Activated CD4-positive, alpha-beta memory T cell treated with anti-CD3 and anti-CD28 coated beads, Interleukin-2, amount 10 ng/mL, durations not matched to agents 7 days and 5 days (primary cell): ENCODE data around the gene CHAT. TPM values are rescaled to one million over a fixed set of nuclear protein-coding genes. Genes with fewer than 3 reads are reported as not detected.

ENCODE experiments used
- CTCF ChIA-PET: fragments of 350-600 bp; sonication (Branson Sonifier 250); formaldehyde crosslinking; loops from one replicate; lab custom pipeline; 2021; ENCODE audit warnings: antibody characterized with exemption, inconsistent platforms; lab: Charles Lee
- POLR2A ChIA-PET: fragments of 350-600 bp; sonication (Branson Sonifier 250); formaldehyde crosslinking; loops from one replicate; lab custom pipeline; 2021; ENCODE audit warnings: antibody characterized with exemption; lab: Charles Lee
- DNase-seq: peaks from one replicate; pipeline ENCODE4 v3.0.0-alpha.2; 2020
- H3K27ac Mint-ChIP-seq: one replicate; pipeline ENCODE4 v1.8.0; 2021; ENCODE audit warnings: mild to moderate bottlenecking, mixed read lengths
- H3K27me3 Mint-ChIP-seq: one replicate; pipeline ENCODE4 v1.8.0; 2021; ENCODE audit warnings: mixed read lengths
- H3K36me3 Mint-ChIP-seq: one replicate; pipeline ENCODE4 v1.8.0; 2021; ENCODE audit warnings: low read depth, mixed read lengths
- H3K4me1 Mint-ChIP-seq: one replicate; pipeline ENCODE4 v1.8.0; 2021; ENCODE audit warnings: mixed read lengths
- H3K4me3 Mint-ChIP-seq: one replicate; pipeline ENCODE4 v1.8.0; 2021; ENCODE audit warnings: mild to moderate bottlenecking, mixed read lengths
- H3K9me3 Mint-ChIP-seq: one replicate; pipeline ENCODE4 v1.8.0; 2021; ENCODE audit warnings: mixed read lengths
- total RNA-seq, 2 experiments: library from RNA; stranded (reverse); gene quantifications; one replicate each; pipeline ENCODE4 v1.2.3, GENCODE V29; 2021

CHAT gene
- total RNA-seq, 2 experiments from 2014 or later, result not detected

GRCh38 chr10:49711481-49711880, 97.6 kb downstream of the CHAT start:
- CTCF ChIA-PET, result no interaction called here
- no peaks in the 10 kb centered on the region for H3K36me3 Mint-ChIP-seq
- POLR2A ChIA-PET, result no interaction called here
- no peaks in the 10 kb centered on the region for H3K9me3 Mint-ChIP-seq
- no peaks in the 10 kb centered on the region for H3K4me1 Mint-ChIP-seq
- no peak overlapping the region for H3K4me3 Mint-ChIP-seq
- no peak for DNase-seq
- no peak overlapping the region for H3K27ac Mint-ChIP-seq
- no peaks in the 10 kb centered on the region for H3K27me3 Mint-ChIP-seq

DNA sequence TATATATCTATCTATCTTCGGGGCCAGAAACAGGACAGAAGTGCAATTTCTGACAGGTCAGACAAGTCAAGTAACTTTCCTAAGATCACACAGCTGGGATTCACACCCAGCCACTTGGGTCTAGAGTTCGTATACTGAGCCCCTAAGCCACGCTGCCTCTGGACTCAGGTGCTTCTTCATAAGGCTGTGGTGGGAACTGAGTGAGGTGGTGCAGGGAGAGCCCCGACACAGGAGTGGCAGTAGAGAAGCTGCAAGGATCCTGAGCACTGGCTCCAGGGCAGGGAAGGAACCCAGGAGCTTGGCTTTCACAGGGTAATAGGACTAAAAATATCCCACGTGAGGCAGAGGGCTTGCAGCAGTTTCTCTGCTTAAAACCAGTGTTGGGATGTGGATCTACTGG, 99.4 kb downstream of the CHAT start:
- no peak for DNase-seq
- CTCF ChIA-PET, result no interaction called here

More for the DNA sequence above, 99.4 kb downstream of the CHAT start:
- no peak overlapping the region for H3K27ac Mint-ChIP-seq
- no peaks in the 10 kb centered on the region for H3K27me3 Mint-ChIP-seq
- POLR2A ChIA-PET, result no interaction called here
- no peaks in the 10 kb centered on the region for H3K9me3 Mint-ChIP-seq
- H3K4me1 Mint-ChIP-seq, result no peaks in the 10 kb centered on the region
- no peaks in the 10 kb centered on the region for H3K36me3 Mint-ChIP-seq
- no peak overlapping the region for H3K4me3 Mint-ChIP-seq

Other genes with a start within 250 kb of the CHAT start
- gene DRGX, start 217.9 kb upstream of the CHAT start, total RNA-seq, result not detected
- 10 to 100 TPM; 24.9 to 29.2 TPM for gene ERCC6, start 74.9 kb upstream of the CHAT start, total RNA-seq
- gene SLC18A3, start 3.7 kb upstream of the CHAT start, total RNA-seq, result not detected
- gene C10orf53, start 65.6 kb downstream of the CHAT start, total RNA-seq, result not detected
- not detected for gene OGDHL, start 148.3 kb downstream of the CHAT start, total RNA-seq